Epithelial cell of esophagus (primary cell): ENCODE data around the gene CIZ1.
"Not testable (repeated sequence)": the region's sequence is repeated elsewhere in the genome, so short reads cannot be mapped to it uniquely, and the experiment has no call there.

Experiments used
- DNase-seq: peaks from one replicate; pipeline ENCODE4 v3.0.0; 2010; ENCODE audit warnings: low read depth
- H3K4me3 ChIP-seq: 2 replicates; pipeline ENCODE4 v1.5.1; 2011; ENCODE audit warnings: mild to moderate bottlenecking, low read length, control low read depth
- TF ChIP-seq, protein P1 (sequence below): IDR thresholded peaks from 2 replicates; pipeline ENCODE4 v1.5.1; 2011; ENCODE audit warnings: low read depth, mild to moderate bottlenecking, low read length, control low read depth, inconsistent platforms; ENCODE audit not compliant: insufficient read depth; ENCODE audit errors: missing control alignments

The CIZ1 gene

DNA sequence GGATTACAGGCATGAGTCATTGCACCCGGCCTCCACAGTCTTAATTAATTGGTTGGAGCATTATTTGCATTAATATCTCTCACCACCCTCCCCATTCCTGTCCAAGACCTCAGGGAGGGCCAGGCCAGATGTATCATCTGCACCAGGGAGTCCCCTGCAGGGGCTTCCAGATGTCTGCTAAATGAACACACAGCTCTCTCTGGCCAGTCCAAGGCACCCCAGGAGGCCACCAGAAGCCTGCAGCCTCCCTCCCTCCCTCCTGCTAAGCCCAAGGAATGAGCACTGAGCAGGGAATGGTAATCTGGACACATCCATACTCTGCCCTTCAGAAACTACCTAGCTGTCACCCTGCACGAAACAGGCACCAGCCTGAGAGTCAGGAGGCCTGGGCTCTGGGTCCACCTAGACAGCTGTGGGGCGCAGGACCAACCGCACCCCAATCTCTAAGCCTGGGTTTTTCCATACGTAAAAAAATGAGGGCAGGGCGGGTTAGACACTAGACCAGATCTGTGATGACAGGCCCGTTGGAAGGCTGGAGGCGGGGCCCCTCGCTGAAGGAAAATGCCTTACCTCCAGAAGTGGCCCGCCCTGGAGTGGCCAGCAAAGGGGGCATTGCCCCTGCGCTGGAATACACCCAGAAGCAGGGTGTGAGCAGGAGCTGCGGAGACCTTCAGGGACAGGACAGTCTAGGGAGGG is 8.3 kb downstream of the CIZ1 start:
- TF ChIP-seq, protein P1, sequence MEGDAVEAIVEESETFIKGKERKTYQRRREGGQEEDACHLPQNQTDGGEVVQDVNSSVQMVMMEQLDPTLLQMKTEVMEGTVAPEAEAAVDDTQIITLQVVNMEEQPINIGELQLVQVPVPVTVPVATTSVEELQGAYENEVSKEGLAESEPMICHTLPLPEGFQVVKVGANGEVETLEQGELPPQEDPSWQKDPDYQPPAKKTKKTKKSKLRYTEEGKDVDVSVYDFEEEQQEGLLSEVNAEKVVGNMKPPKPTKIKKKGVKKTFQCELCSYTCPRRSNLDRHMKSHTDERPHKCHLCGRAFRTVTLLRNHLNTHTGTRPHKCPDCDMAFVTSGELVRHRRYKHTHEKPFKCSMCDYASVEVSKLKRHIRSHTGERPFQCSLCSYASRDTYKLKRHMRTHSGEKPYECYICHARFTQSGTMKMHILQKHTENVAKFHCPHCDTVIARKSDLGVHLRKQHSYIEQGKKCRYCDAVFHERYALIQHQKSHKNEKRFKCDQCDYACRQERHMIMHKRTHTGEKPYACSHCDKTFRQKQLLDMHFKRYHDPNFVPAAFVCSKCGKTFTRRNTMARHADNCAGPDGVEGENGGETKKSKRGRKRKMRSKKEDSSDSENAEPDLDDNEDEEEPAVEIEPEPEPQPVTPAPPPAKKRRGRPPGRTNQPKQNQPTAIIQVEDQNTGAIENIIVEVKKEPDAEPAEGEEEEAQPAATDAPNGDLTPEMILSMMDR, result no peak
- no peak overlapping the region for H3K4me3 ChIP-seq
- DNase-seq, result no peak

DNA sequence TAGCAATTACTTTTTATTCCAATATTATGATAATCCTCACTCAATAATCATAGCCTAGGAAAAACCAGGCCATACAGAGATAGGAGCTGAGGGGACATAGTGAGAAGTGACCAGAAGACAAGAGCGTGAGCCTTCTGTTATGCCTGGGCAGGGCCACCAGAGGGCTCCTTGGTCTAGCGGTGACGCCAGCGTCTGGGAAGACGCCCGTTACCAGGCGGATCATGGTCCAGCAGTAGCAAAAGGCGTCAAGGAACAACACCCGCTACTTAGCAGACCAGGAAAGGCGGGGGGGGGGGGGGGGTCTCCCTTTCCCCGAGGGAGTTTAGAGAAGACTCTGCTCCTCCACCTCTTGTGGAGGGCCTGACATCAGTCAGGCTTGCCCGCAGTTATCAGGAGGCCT is 9.9 kb downstream of the CIZ1 start:
- not testable (repeated sequence) for DNase-seq, H3K4me3 ChIP-seq
- TF ChIP-seq, protein P1, result peak; percentile 38

DNA sequence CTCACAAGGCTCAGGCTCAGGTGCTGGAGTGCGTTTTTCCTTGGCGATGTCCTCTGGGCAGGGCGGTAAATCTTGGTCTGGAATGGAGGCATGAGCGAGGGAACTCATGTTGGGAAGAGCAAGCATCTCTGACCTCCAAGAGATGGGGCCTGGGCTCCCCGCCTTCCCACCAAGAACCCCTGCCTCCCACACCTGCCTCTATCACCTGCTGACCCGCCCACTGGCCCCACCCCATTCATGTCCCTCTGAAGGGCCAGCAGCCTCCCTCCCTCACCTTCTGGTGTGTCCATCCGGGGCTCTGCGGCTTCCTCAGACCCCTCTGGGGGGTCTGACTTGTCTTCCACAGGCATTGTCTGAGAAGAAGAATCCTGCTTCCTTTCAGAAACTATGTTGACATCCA is 10.9 kb downstream of the CIZ1 start:
- no peak for DNase-seq
- H3K4me3 ChIP-seq, result no peak overlapping the region
- TF ChIP-seq, protein P1, result no peak

DNA sequence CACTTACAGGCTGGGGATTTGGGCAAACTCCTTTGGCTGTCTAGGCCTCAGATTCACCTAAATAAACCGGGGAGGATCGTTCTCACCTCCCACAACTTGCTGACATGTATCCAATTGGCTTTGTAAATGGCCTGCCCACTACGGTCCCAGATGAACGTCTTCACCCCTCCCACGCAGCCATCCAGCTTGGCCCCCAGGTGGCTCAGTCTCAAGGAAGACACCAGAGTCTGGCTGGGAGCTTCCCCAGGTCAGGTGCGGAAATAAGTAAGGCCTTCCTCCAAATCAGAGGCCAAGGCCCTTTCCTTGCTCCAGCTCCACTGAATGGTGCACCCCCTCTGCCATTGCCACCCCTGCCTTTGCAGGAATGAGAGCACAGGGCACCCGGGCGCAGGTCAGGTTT is 11.4 kb downstream of the CIZ1 start:
- TF ChIP-seq, protein P1, result no peak
- H3K4me3 ChIP-seq, result no peak overlapping the region
- DNase-seq, result no peak

DNA sequence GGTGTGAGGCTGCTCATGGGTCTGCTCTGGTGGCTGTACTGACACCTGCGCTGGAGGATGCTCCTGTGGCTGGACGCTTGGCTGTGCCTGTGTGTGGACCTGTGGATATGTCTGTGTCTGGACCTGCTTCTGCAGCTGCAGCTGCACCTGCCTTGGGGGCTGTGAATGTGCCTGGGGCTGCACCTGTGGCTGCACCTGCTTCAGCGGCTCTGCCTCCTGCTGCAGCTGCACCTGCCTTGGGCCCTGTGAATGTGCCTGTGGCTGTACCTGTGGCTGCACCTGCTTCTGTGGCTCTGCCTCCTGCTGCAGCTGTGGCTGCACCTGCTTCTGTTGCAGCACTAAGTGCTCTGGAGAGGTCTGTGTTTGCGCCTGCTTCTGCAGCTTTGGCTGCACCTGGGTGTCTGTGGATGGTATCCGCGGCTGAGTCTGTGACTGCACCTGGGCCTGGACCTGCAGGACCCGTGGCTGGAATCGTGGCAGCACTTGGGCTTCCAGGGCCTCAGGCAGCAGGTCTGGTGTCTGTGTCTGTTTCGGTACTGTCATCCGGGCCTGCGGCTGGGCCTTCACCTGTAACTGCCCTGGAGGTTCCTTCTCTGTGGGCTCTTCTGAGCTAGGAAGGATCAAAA is 12.5 kb downstream of the CIZ1 start:
- TF ChIP-seq, protein P1, result no peak
- H3K4me3 ChIP-seq, result no peak overlapping the region
- no peak for DNase-seq

DNA sequence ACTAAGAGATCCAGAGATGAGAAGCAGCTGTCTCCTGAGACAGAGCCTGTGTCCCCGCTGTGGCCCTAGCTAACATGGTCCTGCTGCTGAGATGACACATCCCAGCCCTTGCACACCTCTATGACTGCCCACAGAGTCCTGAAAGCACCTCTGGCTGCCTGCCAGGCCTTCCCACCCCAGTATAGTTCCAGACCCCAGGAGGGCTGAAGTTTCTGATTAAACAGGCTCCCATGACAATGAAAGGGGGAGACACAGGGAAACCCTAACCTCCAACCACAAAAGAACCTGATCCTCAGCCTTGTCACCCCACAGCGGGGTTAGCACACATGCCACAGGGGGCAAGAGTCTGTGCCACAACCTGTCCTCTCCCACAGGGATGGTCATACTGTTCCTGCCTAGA is 15.6 kb downstream of the CIZ1 start:
- TF ChIP-seq, protein P1, result no peak
- no peak overlapping the region for H3K4me3 ChIP-seq

More for the DNA sequence above, 15.6 kb downstream of the CIZ1 start:
- no peak for DNase-seq
